HPDE6-E6E7 (cell line): ENCODE measurements around the gene MT3.
A peak's percentile ranks its signal among the peaks of the same experiment; 100 is the strongest.
"Not testable (repeated sequence)": the region's sequence is repeated elsewhere in the genome, so short reads cannot be mapped to it uniquely, and the experiment has no call there.

Experiments used
- DNase-seq: peaks from one replicate; pipeline ENCODE4 v3.0.0; 2011; ENCODE audit warnings: missing footprints; ENCODE audit errors: extremely low spot score

Gene MT3

DNA sequence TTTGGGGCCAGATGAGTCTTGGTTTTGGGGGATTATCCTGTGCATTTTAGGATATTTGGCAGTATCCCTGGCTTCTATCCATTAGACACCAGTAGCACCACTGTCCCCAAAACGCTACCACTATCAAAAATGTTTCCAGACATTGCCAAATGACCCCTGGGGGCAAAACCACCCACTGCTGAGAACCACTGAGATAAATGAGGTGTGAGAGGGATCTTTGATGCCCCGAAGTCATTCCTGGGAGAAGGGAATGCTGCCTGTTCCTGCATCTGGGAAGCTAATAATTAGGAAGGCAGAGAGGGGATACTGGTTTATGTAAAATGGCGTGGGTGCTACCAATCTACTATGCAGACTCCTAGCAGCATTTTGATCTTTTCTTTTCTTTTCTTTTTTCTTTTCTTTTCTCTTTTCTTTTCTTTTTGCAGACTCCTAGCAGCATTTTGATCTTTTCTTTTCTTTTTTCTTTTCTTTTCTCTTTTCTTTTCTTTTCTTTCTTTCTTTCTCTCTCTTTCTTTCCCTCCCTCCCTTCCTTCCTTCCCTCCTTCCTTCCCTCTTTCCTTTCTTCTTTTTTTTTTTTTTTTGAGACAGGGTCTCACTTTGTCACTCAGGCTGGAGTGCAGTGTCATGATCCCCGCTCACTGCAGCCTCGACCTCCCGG is 8.8 kb upstream of the MT3 start:
- no peak for DNase-seq

DNA sequence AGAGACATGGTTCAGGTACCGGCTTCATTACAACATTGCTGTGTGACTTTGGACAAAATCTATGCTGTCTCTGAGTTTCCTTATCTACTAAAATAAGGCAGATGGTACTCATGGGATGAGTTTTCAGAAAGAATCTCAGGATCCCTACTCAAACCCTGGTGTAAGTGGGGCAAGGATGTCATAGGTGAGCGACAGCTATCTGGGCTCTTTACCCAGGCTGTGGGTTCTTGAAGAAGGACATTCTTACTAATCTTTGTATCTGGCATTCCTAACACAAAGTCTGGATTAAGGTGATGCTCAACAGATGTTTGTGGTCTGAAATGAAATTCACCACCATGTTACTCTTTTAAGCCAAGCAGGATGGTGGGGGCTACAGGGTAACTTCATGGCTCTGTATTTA is 6.4 kb upstream of the MT3 start:
- not testable (repeated sequence) for DNase-seq

DNA sequence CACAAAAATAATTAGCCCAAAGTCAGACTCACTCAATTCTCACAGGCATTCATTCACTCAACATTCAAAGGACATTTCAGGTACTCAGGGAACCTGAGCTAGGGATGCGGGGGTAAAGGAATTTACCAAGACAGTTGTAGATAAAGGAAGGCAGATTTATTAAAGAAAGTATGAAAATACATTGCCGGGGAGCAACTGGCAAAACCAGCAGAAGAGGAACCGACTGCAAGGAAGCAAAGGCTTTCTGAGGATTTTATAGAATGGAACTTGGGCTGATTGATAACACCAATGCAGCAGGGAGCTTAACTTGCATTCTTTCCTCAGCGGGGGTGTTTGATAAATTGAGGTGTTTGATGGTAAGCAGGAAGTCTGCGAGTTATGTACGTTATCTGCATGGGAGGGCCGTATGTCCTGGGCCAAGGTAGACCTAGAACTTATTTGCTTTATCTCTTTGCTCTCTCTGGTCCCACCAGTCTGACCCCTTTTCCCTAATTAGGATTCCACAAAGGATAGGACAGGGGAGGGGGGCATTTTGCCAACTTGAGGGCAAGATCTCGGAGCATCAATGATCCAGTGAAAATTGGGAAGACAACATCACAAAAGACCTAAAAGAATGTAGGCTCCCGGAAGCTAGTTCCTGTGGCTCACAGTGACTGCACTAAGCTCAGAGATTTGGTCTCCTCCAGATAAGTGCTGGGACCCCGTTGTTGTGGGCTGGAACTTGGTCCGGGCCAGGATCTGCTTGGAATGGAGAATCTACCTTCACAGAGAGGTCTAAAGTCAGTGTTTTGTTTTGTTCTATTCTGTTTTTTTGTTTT is 5.8 kb upstream of the MT3 start:
- no peak for DNase-seq

DNA sequence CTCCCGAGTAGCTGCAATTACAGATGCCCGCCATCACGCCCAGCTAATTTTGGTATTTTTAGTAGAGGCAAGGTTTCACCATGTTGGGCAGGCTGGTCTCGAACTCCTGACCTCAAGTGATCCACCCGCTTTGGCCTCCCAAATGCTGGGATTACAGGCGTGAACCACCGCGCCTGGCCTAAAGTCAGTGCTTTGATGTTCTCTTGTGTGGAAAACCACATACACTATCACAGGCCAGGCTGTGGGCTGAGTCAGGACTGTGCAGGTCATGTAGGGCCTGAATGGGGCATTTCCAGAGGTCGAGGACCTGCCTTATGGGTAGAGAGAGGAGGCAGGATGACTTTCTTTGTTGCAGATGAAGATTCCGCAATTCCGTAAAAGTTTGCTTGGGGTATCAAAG is 5.1 kb upstream of the MT3 start:
- DNase-seq, result no peak

DNA sequence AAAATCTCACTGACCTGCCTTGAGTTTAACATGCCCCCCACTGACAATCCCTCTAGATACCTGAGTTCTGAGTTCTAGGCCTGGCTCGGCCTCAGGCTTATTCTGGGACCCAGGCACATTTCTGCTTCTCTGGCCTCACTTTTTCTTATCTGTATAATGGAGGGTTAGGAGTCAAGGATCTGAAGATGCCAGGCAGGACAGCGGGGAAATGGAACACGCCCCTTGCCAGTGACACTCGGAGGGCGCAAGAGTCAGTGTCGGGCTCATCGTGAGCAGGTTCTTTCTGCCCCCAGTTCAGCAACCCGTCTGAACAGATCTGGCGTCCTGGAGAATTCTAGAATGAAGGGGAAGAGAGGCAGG is 567 bp upstream of the MT3 start:
- DNase-seq, result no peak

DNA sequence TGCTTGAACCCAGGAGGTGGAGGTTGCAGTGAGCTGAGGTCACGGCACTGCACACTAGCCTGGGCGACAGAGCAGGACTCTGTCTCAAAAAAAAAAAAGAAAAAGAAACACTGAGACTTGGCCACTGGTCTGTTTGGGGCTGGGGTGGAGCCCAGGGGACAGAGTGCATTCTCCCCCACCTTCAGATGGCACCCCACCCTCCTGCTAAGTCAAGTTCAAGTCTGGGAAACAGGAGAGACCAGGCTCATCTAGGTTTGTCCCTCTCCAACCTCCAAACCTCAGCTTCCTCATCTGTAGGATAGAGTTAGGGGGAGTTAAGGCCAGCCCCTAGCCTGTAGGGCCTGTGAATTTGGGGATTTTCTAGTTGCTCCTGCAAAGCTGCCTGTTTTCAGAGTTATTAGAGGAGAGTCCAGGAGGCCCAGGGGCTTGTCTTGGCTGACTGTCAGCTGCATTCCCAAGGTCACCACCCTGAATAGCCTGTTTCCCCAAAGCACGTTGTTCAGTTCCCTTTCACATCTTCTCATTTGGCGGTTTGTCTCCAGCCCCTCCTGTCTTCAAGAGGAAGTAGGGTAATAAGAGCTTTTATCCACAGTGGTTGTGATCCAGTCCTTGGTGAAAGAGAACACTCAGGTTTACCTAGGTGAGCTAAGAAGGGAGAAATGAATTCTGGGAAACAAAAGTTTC is 2.2 kb downstream of the MT3 start:
- no peak for DNase-seq

DNA sequence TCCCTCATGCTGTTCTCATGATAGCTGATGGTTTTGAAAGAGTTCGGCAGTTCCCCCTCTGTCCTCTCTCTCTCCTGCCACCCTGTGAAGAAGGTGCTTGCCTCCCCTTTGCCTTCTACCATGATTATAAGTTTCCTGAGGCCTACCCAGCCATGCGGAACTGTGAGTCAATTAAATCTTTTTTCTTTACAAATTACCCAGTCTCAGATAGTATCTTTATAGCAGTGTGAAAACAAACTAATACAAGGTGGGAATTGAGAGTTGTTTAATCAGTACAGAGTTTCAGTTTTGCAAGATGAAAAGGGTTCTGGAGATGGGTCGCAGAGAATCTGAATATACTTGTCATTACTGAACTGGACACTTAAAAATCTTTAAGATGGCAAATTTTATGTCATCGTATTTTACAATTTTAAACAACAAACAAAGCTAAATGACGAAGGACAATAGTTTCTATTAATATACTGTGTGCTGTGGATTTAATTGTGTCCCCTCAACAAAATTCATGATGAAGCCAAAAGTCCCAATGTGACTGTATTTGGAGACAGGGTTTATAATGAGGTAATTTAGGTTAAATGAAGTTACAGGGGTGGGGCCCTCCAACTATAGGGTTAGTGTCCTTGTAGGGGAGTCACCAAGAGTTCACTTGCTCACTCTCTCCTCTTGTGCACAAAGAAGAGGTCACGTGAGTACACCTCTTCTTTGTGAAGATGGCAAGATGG is 4.4 kb downstream of the MT3 start:
- no peak for DNase-seq

DNA sequence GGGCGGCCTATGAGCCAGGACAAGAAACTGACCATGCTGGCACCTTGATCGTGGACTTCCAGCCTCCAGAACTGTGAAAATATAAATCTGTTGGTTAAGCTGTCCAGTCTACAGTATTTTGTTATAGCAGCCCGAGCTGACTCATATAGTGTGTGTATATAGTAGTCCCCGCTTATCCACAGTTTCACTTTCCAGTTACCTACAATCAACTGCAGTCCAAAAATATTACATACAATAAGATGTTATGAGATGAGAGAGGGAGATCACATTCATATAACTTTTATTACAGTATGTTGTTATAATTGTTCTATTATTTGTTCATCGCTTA is 4.9 kb downstream of the MT3 start:
- no peak for DNase-seq

DNA sequence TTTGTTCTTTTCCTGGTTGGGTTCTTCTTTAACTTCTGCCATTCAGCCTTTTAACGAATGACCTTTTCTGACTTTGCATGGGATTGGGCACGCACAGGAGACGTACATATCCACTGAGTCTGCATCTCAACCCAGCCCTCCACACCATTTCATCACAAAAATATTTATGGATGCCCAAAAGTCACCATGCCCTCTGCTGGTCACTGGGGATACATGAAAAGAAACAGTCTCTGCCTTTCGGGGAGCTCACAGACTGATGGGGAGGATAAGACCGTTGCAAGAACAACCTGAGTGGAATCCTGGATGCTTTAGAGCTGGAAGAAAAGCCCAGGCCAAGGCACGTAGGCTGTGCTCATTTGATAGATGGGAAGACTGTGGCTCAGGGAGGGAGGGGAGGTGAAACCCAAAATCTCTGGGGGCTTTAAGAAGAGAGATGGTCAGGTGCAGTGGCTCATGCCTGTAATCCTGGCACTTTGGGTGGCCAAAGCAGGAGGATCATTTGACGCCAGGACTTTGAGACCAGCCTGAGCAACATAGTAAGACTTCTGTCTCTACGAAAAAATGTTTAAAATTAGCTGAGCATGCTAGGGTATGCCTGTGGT is 11.2 kb downstream of the MT3 start:
- DNase-seq, result peak; percentile 71

DNA sequence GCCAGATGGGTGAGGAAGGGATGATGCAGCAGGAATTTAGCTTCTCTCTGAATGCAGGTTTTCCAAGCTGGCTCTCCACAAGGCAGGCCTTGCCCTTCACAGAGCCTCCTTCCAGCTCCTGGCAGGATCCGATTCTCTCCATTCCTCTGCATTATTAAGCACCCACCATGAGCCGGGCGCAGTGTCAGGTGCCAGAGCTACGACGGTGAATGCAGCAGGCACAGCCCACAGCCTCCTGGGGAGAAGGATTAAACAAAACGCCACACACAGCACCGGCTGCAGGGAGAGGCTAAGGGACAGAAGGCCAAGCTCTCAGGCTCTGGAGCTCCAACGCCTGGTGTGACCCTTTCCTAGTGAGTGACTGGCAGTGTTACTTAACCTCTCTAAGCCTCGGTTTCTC is 12.0 kb downstream of the MT3 start:
- no peak for DNase-seq

DNA sequence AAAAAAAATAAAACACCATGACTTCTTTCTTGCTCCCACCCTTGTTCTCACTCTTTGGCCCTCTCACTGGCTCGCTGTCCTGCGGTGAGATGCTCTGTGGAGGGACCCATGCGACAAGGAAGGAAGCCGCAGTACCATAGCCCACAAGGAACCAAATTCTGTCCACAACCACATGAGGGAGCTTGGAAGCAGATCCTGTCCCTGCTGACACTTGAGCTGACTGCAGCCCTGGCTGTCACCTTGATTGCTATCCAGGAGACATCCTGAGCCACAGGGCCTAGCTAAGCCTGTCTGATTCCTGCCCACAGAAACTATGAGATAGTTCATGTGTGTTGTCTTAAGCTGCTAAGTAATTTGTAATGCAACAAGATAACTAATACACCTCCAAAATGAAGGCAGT is 14.3 kb downstream of the MT3 start:
- no peak for DNase-seq

DNA sequence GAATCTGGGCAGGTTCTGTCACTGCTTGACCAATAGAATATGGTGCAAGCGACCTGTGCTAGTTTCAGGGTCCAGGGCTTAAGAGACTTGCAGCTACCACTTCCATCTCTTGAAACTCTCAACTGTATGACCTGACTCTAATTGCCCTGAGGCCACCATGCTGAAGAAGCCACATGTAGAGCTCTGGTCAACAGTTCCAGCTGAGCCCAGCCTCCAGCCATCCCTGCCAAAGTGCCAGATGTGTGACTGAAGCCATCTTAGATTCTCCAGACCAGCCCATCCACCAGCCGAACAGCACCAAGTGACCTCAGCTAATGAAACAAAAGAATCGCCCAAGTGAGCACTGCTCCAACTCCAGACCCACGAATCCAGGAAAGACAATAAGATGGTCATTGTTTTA is 15.6 kb downstream of the MT3 start:
- no peak for DNase-seq

DNA sequence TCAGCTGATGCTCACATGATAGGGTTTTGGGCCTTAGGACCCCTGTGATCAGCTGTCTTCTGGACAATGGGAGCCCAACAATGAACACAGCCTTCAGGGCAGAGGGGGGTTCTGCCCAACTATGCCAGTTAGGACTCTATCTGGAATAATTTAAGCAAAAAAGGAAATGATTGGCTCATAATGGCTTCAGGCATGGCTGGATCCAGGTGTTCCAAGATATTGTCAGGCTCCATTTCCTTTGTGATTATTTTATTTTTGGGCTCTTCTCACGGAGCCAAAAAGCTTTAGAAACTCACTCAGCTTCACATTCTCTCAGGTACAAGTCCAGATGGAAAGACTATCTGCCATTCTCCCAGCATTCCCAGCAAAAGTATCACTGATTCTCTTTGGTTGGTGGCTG is 16.1 kb downstream of the MT3 start:
- no peak for DNase-seq

DNA sequence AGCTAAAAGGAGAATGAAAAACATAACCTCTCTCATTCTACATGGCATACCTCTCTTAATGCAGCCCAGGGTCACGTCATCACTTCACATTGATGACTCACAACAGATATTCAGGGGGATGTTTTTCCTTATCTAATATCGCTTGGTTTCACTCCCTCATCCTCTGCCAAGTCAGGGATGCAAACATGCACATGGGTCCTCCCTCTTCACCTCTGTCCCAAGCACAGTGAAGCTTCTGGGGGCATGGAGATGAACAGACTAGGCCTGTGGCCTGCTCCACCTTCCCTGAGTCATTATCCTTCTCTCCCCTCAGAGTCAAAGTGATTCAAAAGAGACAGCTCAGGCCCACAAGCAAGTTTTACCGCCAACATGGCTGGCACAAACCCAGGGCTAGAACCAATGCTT is 16.7 kb downstream of the MT3 start:
- DNase-seq, result peak; percentile 68

DNA sequence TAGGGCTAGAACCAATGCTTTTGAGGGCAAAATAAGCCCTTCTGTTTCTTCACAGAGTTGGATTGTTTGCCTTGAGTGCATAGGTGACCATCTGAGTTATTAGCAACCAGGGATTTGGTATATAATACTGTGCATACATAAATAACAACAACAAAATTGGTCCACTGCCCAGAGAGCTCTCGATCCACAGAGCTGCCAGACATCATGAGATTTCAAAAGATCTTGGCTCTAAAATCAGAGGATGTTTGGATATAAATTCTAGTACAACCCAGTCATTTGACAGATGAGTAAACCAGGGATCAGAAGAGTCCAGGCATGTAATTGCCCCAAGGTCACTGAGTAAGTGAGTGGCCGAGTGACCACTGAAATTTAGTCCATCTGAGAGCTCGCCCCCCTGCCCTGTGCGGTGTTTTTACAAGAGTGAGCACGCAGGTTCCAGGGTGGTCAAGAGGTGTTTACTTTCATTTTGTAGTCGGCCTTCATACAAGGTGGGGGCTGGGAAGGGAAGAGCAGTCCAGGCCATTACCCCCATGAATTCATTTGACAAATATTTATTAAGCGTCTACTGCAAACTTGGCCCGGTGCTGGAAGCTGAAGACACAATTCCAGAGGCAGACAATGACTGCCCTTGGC is 17.3 kb downstream of the MT3 start:
- peak; percentile 62 for DNase-seq

DNA sequence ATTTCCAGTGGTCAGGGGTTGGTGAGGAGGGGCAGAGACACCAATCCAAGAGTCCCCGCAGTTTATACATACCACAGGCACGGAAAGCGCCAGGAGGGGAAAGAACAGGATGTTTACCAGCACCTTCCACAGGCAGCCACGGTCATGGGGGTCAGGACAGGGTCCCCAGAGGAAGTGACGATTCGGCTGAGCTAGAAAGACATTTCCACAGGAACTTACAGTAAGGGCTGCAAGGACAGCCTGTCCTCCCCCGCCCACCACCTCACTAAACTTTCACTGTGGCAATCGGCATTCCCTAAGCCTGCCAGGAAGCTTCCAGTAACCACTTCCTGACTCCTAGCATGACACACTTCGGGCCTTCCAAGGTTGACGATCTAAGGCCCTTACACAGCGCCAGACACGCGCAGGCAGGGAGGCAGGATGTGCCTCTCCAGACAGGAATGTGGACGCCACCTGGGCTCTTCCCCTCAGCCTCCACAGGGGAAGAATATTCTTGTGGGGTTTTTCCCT is 17.8 kb downstream of the MT3 start:
- peak; percentile 93 for DNase-seq

DNA sequence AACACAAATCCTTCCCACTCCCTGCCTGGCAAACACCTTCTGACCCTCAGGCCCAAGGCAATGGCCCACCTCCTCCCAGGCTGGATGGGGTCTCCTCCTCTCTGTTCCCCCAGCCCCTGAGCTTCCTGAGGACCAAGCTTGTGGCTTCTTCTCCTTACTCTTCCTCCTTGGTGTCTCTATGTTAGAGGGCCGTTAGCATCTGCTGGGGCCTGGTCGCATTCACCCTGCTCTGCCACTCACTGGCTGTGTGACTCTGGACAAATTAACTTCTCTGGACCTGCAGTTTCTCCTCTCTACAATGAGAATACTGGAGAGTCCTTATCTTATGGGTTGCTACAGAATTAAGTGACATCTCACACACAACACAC is 18.3 kb downstream of the MT3 start:
- DNase-seq, result no peak

DNA sequence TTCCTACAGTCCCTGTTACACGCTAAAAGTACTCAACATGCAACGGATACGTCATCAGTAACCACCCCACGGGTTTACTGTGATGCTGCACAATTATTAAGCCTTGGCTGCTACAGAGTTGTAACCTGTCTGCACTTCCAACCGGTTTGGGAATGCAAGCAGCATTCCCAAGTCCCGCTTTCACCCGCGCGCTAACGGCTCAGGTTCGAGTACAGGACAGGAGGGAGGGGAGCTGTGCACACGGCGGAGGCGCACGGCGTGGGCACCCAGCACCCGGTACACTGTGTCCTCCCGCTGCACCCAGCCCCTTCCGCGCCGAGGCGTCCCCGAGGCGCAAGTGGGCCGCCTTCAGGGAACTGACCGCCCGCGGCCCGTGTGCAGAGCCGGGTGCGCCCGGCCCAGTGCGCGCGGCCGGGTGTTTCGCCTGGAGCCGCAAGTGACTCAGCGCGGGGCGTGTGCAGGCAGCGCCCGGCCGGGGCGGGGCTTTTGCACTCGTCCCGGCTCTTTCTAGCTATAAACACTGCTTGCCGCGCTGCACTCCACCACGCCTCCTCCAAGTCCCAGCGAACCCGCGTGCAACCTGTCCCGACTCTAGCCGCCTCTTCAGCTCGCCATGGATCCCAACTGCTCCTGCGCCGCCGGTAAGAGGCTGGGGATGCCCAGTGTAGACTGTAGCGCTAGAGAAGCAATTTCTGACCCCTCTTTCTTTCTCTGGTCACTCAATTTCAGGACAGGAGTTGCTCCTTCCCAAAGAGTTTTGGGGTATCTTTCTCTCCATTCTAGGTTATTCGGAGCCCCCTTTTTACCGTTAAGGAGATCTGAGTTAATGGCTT is 18.9 kb downstream of the MT3 start, which contains the start of gene MT2A:
Gene MT2A (plus strand): TSS at position 542 of the 833 bp plus-strand sequence. CDS start 72 bp downstream, at position 614.
- DNase-seq, result peak; percentile 87

DNA sequence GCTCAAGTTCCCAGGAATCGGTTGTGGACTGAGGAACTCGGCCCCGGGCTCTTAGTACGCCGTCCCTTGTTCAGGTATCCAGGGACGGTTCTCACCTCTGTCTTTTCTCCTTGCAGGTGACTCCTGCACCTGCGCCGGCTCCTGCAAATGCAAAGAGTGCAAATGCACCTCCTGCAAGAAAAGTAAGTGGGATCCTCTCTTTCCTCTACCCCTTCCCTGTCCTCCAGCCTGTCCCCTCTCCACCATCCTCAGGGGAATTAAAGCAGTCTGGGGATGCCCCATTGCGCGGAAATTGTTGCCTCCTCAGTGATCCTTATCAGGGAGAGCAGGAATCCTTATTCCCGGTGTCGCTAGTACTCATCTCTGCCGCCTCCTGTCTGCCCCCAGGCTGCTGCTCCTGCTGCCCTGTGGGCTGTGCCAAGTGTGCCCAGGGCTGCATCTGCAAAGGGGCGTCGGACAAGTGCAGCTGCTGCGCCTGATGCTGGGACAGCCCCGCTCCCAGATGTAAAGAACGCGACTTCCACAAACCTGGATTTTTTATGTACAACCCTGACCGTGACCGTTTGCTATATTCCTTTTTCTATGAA is 19.6 kb downstream of the MT3 start:
- no peak for DNase-seq

DNA sequence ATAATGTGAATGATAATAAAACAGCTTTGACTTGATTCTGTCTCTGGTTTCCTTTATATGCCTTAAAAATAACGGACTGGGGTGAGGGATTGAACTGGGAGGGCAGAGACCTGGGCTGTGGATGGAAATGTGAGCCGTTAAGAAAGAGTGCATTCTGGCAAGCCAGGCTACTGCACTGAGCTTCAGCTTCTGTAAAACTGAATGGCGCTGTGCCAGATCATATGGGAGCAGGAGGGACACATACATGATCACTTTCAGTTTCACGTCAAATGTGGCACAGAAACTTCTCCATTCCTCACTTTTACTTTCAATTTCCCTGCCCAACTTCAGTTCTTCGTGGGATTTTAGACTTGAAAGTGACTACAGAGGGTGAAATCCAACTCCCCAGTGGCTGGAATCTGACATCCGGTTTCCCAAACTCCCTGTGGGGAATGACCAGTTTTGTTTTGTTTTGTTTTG is 20.2 kb downstream of the MT3 start:
- peak; percentile 71 for DNase-seq
